Glomerular visceral epithelial cell (primary cell): ENCODE measurements around the gene PPFIA3.
A peak's percentile ranks its signal among the peaks of the same experiment; 100 is the strongest.
"Not testable (repeated sequence)": the region's sequence is repeated elsewhere in the genome, so short reads cannot be mapped to it uniquely, and the experiment has no call there.

Source experiments
- DNase-seq: peaks from one replicate; pipeline ENCODE4 v3.0.0-alpha.2; 2016; ENCODE audit errors: extremely low spot score

PPFIA3 gene

GRCh38 chr19:49182010-49182847, 62.9 kb downstream of the PPFIA3 start:
- not testable (repeated sequence) for DNase-seq

GRCh38 chr19:49182848-49183375, 63.6 kb downstream of the PPFIA3 start:
- DNase-seq: no peak

- no peak for DNase-seq
Measured at GRCh38 chr19:49186108-49186507, 66.8 kb downstream of the PPFIA3 start.

- DNase-seq: no peak
Measured at GRCh38 chr19:49188626-49189200, 69.4 kb downstream of the PPFIA3 start.

- no peak for DNase-seq
Measured at GRCh38 chr19:49189259-49189658, 69.9 kb downstream of the PPFIA3 start.

- no peak for DNase-seq
Measured at GRCh38 chr19:49190781-49191180, 71.4 kb downstream of the PPFIA3 start.

- DNase-seq: no peak
Measured at GRCh38 chr19:49193822-49194394, 74.6 kb downstream of the PPFIA3 start.

- DNase-seq: no peak
Measured at GRCh38 chr19:49194408-49194807, 75.1 kb downstream of the PPFIA3 start.

- DNase-seq: no peak
Measured at GRCh38 chr19:49196527-49197240, 77.3 kb downstream of the PPFIA3 start.

- DNase-seq: peak; percentile 21
Measured at GRCh38 chr19:49200238-49200862, 81.0 kb downstream of the PPFIA3 start.
